ENCODE data around the gene JPH4.

Gene JPH4

DNA sequence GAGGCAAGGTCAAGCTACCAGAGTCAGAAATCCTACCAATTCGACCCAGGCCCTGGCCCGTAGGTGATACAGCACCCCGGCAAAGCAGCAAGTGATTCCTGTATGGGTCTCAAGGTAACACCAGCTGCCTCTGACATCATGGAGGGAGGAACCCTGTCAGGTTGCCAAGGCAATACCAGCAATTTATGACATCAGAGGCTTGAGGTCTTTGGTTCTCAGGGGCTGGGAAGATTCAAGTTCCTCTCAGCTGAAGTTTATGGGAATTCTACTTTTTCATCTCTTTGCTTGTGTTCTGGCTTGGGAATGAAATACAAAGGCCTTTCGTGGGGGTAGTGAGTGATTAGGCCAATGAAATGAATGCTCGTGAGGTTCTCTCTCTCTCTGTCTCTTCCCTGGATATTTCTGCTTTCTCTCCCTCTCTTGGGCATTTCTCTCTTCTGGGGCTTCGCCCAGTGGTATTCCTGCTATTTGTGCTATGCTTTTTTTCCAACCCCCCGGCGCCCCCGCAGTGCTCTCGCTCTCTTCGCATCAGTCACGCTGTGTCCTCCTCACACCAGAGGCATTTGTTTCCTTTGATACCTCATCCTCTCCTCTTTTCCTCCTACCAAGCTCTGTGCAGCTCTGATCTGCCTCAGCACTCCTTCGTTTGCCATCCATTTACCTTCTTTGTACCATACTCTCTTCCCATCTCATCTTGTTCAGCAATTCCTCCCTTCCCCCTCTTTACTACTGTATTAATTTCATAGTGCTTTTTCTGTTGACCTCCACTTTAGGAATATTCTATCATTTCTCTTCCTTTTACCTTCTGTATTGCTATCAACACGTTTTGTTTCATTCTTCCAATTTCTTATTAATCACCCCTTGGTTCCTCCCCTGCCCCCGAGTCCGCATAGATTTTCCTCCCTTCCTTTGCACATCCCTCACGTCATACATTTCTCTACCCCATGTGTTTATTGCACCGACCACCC lies 30.0 kb downstream of the JPH4 start:
- no peak overlapping the region for H3K27ac ChIP-seq
- no peak for TF ChIP-seq ZFX (IDR thresholded peaks at IDR 0.05)
- TF ChIP-seq, protein P1, sequence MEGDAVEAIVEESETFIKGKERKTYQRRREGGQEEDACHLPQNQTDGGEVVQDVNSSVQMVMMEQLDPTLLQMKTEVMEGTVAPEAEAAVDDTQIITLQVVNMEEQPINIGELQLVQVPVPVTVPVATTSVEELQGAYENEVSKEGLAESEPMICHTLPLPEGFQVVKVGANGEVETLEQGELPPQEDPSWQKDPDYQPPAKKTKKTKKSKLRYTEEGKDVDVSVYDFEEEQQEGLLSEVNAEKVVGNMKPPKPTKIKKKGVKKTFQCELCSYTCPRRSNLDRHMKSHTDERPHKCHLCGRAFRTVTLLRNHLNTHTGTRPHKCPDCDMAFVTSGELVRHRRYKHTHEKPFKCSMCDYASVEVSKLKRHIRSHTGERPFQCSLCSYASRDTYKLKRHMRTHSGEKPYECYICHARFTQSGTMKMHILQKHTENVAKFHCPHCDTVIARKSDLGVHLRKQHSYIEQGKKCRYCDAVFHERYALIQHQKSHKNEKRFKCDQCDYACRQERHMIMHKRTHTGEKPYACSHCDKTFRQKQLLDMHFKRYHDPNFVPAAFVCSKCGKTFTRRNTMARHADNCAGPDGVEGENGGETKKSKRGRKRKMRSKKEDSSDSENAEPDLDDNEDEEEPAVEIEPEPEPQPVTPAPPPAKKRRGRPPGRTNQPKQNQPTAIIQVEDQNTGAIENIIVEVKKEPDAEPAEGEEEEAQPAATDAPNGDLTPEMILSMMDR (conservative IDR thresholded peaks at IDR 0.05), result no peak

DNA sequence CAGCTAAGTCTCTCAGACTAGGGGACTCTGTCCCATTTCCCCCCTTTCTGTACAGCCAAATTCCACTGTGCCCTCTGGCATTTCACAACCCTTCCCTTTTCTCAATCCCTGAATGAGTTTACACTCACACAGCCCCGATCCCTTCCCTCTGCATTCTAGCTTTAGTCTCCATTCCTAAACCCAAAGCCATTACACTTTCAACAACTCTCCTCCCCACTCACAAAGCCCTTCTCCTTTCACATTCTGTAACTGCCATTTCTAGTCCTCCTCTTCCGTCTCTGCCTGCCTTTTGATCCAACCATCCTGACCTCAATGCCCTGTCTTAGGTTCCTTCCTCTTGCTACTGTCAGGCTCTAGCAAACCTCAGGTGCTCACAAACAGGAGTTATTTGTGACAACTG lies 30.7 kb downstream of the JPH4 start:
- TF ChIP-seq, protein P1 (conservative IDR thresholded peaks at IDR 0.05), result no peak
- TF ChIP-seq ZFX (IDR thresholded peaks at IDR 0.05), result no peak
- H3K27ac ChIP-seq, result no peak overlapping the region

DNA sequence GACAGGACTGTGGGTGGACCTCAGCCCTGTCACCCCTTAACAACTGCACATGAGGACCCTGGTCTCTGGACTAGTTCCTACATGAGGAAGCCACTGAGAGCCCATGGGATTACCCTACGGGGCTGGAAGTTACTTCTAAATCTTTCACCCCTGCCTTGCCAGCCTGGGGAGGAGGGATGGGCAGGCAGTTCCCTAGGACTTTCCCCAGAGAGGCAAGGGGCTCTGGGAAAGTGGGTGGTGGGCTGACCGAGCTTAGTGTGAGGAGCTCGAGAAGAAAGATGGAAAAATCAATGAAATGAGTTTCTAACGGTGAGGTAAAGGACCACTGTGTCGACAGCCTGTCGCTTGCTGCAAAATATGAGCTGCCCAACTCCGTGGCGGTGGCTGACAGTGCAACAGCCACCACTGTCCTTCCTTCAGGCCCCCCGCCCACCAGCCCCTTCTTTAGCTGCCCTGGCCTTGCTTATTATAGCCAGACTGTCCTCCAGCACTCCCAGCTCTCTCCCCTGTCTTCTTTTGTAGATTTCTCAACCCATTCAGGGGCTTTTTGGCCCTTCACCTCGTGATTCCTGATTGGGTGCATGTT lies 32.0 kb downstream of the JPH4 start:
- TF ChIP-seq ZFX (IDR thresholded peaks at IDR 0.05), result no peak
- TF ChIP-seq, protein P1 (conservative IDR thresholded peaks at IDR 0.05), result no peak

DNA sequence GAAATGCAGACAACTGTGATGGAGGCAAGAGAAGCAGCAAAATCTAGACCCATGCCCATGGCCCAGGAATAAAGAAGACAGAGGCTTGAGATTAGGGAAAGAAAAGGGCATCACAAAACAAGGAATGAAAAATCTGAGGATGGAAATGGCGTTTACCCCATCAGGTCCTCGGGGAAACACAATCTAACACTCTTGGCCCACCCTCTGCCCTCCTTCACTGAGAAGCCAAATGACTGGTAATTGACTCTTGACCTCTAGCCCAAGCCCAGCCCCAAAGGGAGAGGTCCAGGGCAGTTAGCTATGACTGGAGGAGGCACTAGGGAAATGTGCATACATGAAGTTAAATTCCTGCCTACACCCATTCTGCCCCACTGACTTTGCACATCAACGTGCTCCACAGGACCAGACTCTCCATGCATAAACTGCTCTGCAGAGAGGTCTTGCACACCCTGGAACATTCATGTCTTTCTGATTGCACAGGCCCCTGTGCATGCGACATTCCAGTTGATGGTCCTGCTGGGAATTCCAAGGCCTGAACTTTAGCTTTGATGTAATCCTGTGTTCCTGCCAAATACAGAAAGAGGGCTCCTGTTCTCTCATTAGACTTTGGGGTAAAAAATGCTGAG lies 32.7 kb downstream of the JPH4 start:
- no peak overlapping the region for H3K27ac ChIP-seq
- TF ChIP-seq ZFX (IDR thresholded peaks at IDR 0.05), result no peak
- TF ChIP-seq, protein P1 (conservative IDR thresholded peaks at IDR 0.05), result no peak

More for the DNA sequence above, 32.0 kb downstream of the JPH4 start:
- H3K27ac ChIP-seq, result no peak overlapping the region

DNA sequence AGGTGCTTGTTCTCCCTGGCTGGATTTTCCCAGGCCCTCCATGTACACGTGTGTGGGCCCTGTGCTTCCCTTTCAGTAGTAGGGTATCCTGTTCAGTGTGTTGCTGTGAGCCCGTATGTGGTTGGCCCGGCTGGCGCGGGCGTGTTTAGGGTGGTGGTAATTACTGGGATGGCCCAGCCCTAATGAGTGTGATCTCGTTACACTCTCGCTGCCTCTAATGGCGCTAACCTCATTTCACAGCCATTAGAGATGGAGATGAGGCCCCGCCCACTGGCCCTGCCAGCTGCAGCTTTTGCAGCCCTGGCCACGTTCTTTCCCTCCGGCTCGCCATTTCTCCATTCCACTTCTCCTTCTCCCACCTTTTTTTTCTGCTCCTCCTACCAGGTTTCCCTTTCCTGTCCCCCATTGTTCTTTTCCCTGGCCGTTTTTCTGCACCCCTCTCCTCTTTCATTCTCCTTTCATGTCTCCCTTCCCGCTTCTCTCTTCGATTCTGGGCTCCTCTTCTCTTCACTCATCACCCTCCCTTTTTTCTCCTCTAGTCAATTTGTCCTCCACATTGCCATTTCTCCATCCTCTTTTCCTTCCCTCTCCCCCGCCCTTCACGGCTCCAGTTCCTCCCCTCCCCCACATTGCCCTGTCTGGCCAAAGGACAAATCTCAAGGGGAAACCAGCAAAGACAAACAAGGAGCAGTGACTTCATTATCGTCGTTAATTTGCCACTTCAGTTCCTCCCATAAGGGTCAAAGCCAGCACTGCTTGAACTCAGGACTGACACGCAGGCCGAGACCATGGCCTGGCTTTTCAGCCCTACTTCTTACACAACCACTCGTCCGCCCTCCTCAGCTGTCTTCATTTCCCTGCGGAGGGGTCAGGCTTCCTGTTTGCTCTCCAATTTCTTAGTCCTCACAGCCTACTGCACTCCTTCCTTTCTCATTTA lies 33.8 kb downstream of the JPH4 start:
- no peak overlapping the region for H3K27ac ChIP-seq
- no peak for TF ChIP-seq ZFX (IDR thresholded peaks at IDR 0.05)
- TF ChIP-seq, protein P1 (conservative IDR thresholded peaks at IDR 0.05), result no peak

DNA sequence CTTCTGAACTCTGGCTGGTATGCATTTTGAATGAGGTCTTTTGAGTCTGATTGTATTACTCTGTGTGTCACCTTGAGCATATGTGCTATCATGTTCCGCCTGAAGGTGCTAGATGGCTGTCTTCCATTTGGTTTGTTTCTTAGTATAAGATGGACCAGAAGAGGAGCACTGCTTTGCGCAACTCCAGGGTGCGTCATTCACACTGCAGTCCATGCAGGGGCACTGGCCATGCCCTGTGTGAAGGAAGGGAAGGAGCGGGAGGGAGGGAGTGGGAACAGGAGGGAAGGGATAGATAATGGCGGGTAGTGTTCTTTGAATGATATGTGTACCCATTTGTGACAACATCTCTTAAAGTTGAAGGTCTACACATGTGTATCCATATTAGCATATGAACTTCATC lies 35.2 kb downstream of the JPH4 start:
- TF ChIP-seq, protein P1 (conservative IDR thresholded peaks at IDR 0.05), result no peak
- no peak for TF ChIP-seq ZFX (IDR thresholded peaks at IDR 0.05)
- H3K27ac ChIP-seq, result no peak overlapping the region
